BE2C (cell line): ENCODE data around the gene MVB12B. TPM values are rescaled to one million over a fixed set of nuclear protein-coding genes. Genes with fewer than 3 reads are reported as not detected.
A peak's percentile ranks its signal among the peaks of the same experiment; 100 is the strongest.
"Not testable (repeated sequence)": the region's sequence is repeated elsewhere in the genome, so short reads cannot be mapped to it uniquely, and the experiment has no call there.

Source experiments
- DNase-seq: peaks from one replicate; pipeline ENCODE4 v3.0.0-alpha.2; 2020
- H3K27me3 ChIP-seq: fragments of 250-450 bp; sonication (Bioruptor Pico); 2 replicates; pipeline ENCODE4 v1.5.1; 2020; ENCODE audit warnings: mild to moderate bottlenecking
- H3K36me3 ChIP-seq: fragments of 250-450 bp; sonication (Bioruptor Pico); 2 replicates; pipeline ENCODE4 v1.5.1; 2020; ENCODE audit warnings: mild to moderate bottlenecking
- H3K4me1 ChIP-seq: fragments of 250-450 bp; sonication (Bioruptor Pico); 2 replicates; pipeline ENCODE4 v1.5.1; 2020
- H3K4me3 ChIP-seq: 2 replicates; pipeline ENCODE4 v1.5.1; 2011; ENCODE audit warnings: low read depth, low read length
- H3K9me3 ChIP-seq: fragments of 250-450 bp; sonication (Bioruptor Pico); 2 replicates; pipeline ENCODE4 v1.5.1; 2020
- CTCF ChIP-seq: IDR thresholded peaks from 2 replicates; pipeline ENCODE4 v1.5.1; 2012; ENCODE audit warnings: mild to moderate bottlenecking, low read depth, low read length
- polyA plus RNA-seq: library from polyadenylated mRNA; unstranded; fragments of >200 nt; gene quantifications from one replicate; pipeline ENCODE4 v1.2.1, GENCODE V29; 2012; ENCODE audit warnings: low read depth, missing spikeins; ENCODE audit not compliant: insufficient read length, insufficient read depth

MVB12B gene
- polyA plus RNA-seq = 12.3 TPM

- Histone ChIP-seq H3K27me3 (no peaks in the 10 kb centered on the region), H3K4me1 (no peaks in the 10 kb centered on the region; the same call in 1 of the 2 replicates), H3K4me3 (peak within 1 kb of the TSS; percentile 63), H3K9me3 (no peaks in the 10 kb centered on the region), H3K36me3 (no peaks in the 10 kb centered on the region)
- no peak for TF ChIP-seq CTCF
- DNase-seq = peak; percentile 63
These were observed at the start of gene MVB12B for GRCh38 chr9:126326228-126327005. TSS of gene MVB12B (plus strand) at chr9:126326829. CDS start at chr9:126326930, 101 bp downstream.

GRCh38 chr9:126283799-126284465 lies 42.7 kb upstream of the MVB12B start:
- Histone ChIP-seq H3K27me3 (no peaks in the 10 kb centered on the region), H3K36me3 (no peaks in the 10 kb centered on the region), H3K4me3 (no peak overlapping the region), H3K9me3 (no peaks in the 10 kb centered on the region), H3K4me1 (no peaks in the 10 kb centered on the region)
- no peak for TF ChIP-seq CTCF
- DNase-seq = no peak

GRCh38 chr9:126285652-126286051 lies 41.0 kb upstream of the MVB12B start:
- not testable (repeated sequence) for H3K27me3 ChIP-seq, H3K36me3 ChIP-seq, H3K4me3 ChIP-seq, H3K9me3 ChIP-seq, H3K4me1 ChIP-seq, DNase-seq

GRCh38 chr9:126287166-126287866 lies 39.3 kb upstream of the MVB12B start:
- Histone ChIP-seq H3K4me3 (no peak overlapping the region), H3K36me3 (no peaks in the 10 kb centered on the region), H3K9me3 (no peaks in the 10 kb centered on the region), H3K27me3 (no peaks in the 10 kb centered on the region), H3K4me1 (no peaks in the 10 kb centered on the region)
- DNase-seq = no peak
- no peak for TF ChIP-seq CTCF

GRCh38 chr9:126290871-126291270 lies 35.8 kb upstream of the MVB12B start:
- no peak for TF ChIP-seq CTCF
- Histone ChIP-seq H3K4me3 (no peak overlapping the region), H3K4me1 (no peaks in the 10 kb centered on the region), H3K36me3 (no peaks in the 10 kb centered on the region), H3K27me3 (no peaks in the 10 kb centered on the region), H3K9me3 (no peaks in the 10 kb centered on the region)
- DNase-seq = no peak

- H3K4me1 ChIP-seq = no peaks in the 10 kb centered on the region
- DNase-seq = no peak
- H3K36me3 ChIP-seq = no peaks in the 10 kb centered on the region
- TF ChIP-seq CTCF = no peak
- no peaks in the 10 kb centered on the region for H3K9me3 ChIP-seq
- no peak overlapping the region for H3K4me3 ChIP-seq
- no peaks in the 10 kb centered on the region for H3K27me3 ChIP-seq
These were observed 34.7 kb upstream of the MVB12B start for GRCh38 chr9:126291925-126292324.
